H9 (cell line): ENCODE data around the gene TUBA1A. TPM values are rescaled to one million over a fixed set of nuclear protein-coding genes. Genes with fewer than 3 reads are reported as not detected.
A peak's percentile ranks its signal among the peaks of the same experiment; 100 is the strongest.

Experiments
- DNase-seq: peaks from one replicate; pipeline ENCODE4 v3.0.0-alpha.2; 2017
- H2AFZ ChIP-seq: one replicate; pipeline ENCODE4 v1.6.1; 2013; ENCODE audit warnings: mild to moderate bottlenecking, low read length, control low read depth, moderate library complexity
- H2AK5ac ChIP-seq: 2 replicates; pipeline ENCODE4 v1.6.1; 2013; ENCODE audit warnings: low read length, control low read depth, mixed read lengths; ENCODE audit not compliant: insufficient read length
- H2BK120ac ChIP-seq: one replicate; pipeline ENCODE4 v1.6.1; 2013; ENCODE audit warnings: low read depth, mild to moderate bottlenecking, low read length, control low read depth, inconsistent platforms; ENCODE audit not compliant: poor library complexity, severe bottlenecking
- H2BK12ac ChIP-seq: 2 replicates; pipeline ENCODE4 v1.6.1; 2013; ENCODE audit warnings: low read length, control low read depth, mixed read lengths, low read depth; ENCODE audit not compliant: insufficient read length
- H2BK15ac ChIP-seq: 2 replicates; pipeline ENCODE4 v1.6.1; 2013; ENCODE audit warnings: low read depth, low read length, control low read depth
- H2BK20ac ChIP-seq: one replicate; pipeline ENCODE4 v1.6.1; 2013; ENCODE audit warnings: low read depth, mild to moderate bottlenecking, low read length, control low read depth, inconsistent platforms; ENCODE audit not compliant: poor library complexity, severe bottlenecking
- H2BK5ac ChIP-seq: 2 replicates; pipeline ENCODE4 v1.6.1; 2013; ENCODE audit warnings: low read length, control low read depth, mixed read lengths; ENCODE audit not compliant: insufficient read length
- H3K14ac ChIP-seq: 2 replicates; pipeline ENCODE4 v1.6.1; 2013; ENCODE audit warnings: low read length, control low read depth; ENCODE audit not compliant: insufficient read depth
- H3K18ac ChIP-seq: 2 replicates; pipeline ENCODE4 v1.6.1; 2013; ENCODE audit warnings: low read depth, mild to moderate bottlenecking, mixed read lengths, low read length, control low read depth; ENCODE audit not compliant: insufficient read length
- H3K23ac ChIP-seq: 2 replicates; pipeline ENCODE4 v1.6.1; 2013; ENCODE audit warnings: low read length, control low read depth, mixed read lengths, low read depth; ENCODE audit not compliant: insufficient read length
- H3K23me2 ChIP-seq: 2 replicates; pipeline ENCODE4 v1.6.1; 2013; ENCODE audit warnings: low read depth, mild to moderate bottlenecking, mixed read lengths, low read length, control low read depth; ENCODE audit not compliant: insufficient read length, poor library complexity, severe bottlenecking
- H3K27ac ChIP-seq: 2 replicates; pipeline ENCODE4 v1.5.1; 2013; ENCODE audit warnings: low read length, control low read depth, mixed read lengths, low read depth; ENCODE audit not compliant: insufficient read length
- H3K27me3 ChIP-seq: 2 replicates; pipeline ENCODE4 v1.6.1; 2013; ENCODE audit warnings: low read length, control low read depth, inconsistent platforms; ENCODE audit not compliant: insufficient read depth
- H3K4ac ChIP-seq: 2 replicates; pipeline ENCODE4 v1.6.1; 2013; ENCODE audit warnings: low read depth, mild to moderate bottlenecking, control low read depth, inconsistent platforms, low read length, moderate library complexity
- H3K4me1 ChIP-seq: 2 replicates; pipeline ENCODE4 v1.6.1; 2013; ENCODE audit warnings: low read length, control low read depth, inconsistent platforms; ENCODE audit not compliant: insufficient read depth
- H3K4me2 ChIP-seq: 2 replicates; pipeline ENCODE4 v1.6.1; 2013; ENCODE audit warnings: low read length, control low read depth, mixed read lengths; ENCODE audit not compliant: insufficient read length, insufficient read depth
- H3K56ac ChIP-seq: 2 replicates; pipeline ENCODE4 v1.6.1; 2013; ENCODE audit warnings: low read depth, mild to moderate bottlenecking, mixed read lengths, low read length, control low read depth; ENCODE audit not compliant: insufficient read length
- H3K79me1 ChIP-seq: 2 replicates; pipeline ENCODE4 v1.6.1; 2013; ENCODE audit warnings: low read depth, mild to moderate bottlenecking, moderate library complexity, low read length, control low read depth, inconsistent platforms; ENCODE audit not compliant: insufficient read depth, poor library complexity, severe bottlenecking
- H3K79me2 ChIP-seq: 2 replicates; pipeline ENCODE4 v1.6.1; 2013; ENCODE audit warnings: low read length, control low read depth, inconsistent platforms; ENCODE audit not compliant: insufficient read depth
- H3K9ac ChIP-seq: 2 replicates; pipeline ENCODE4 v1.6.1; 2013; ENCODE audit warnings: low read length, control low read depth, mixed read lengths; ENCODE audit not compliant: insufficient read length; ENCODE audit errors: extremely low read depth
- H3K9me3 ChIP-seq: one replicate; pipeline ENCODE4 v1.6.1; 2013; ENCODE audit warnings: low read depth, low read length, inconsistent platforms; ENCODE audit not compliant: control insufficient read depth
- H3T11ph ChIP-seq: one replicate; pipeline ENCODE4 v1.6.1; 2013; ENCODE audit warnings: mild to moderate bottlenecking, low read length, control low read depth, inconsistent platforms
- H4K20me1 ChIP-seq: one replicate; pipeline ENCODE4 v1.6.1; 2013; ENCODE audit not compliant: control insufficient read depth, insufficient read length, insufficient read depth
- H4K5ac ChIP-seq: 2 replicates; pipeline ENCODE4 v1.6.1; 2013; ENCODE audit warnings: low read depth, mild to moderate bottlenecking, mixed read lengths, low read length, control low read depth; ENCODE audit not compliant: insufficient read length
- H4K8ac ChIP-seq: replicated peaks from 2 replicates; pipeline ENCODE4 v1.6.1; 2013; ENCODE audit warnings: low read length, control low read depth, mixed read lengths, low read depth; ENCODE audit not compliant: insufficient read length
- H4K91ac ChIP-seq: 2 replicates; pipeline ENCODE4 v1.6.1; 2013; ENCODE audit warnings: low read depth, mild to moderate bottlenecking, moderate library complexity, mixed read lengths, low read length, control low read depth; ENCODE audit not compliant: insufficient read length
- H3K27ac Mint-ChIP-seq, 3 experiments: 2 replicates in 2 of 3; 3 replicates in 1 of 3; pipeline ENCODE4 v1.8.0; 2020 to 2021; ENCODE audit warnings: mixed read lengths in 3 of 3, mild to moderate bottlenecking in 1 of 3, moderate library complexity in 1 of 3
- H3K27me3 Mint-ChIP-seq: 2 replicates; pipeline ENCODE4 v1.8.0; 2021; ENCODE audit warnings: low read depth, mild to moderate bottlenecking, moderate library complexity, mixed read lengths
- H3K36me3 Mint-ChIP-seq, 3 experiments: 2 replicates in 2 of 3; 3 replicates in 1 of 3; pipeline ENCODE4 v1.8.0; 2020 to 2021; ENCODE audit warnings: low read depth in 3 of 3, mixed read lengths in 3 of 3; ENCODE audit not compliant: insufficient read depth in 1 of 3
- H3K4me1 Mint-ChIP-seq, 2 experiments: 2 replicates each; pipeline ENCODE4 v1.8.0; 2020; ENCODE audit warnings: mixed read lengths in 2 of 2
- H3K4me3 Mint-ChIP-seq, 2 experiments: 2 replicates in 1 of 2; 3 replicates in 1 of 2; pipeline ENCODE4 v1.8.0; 2020 to 2021; ENCODE audit warnings: mild to moderate bottlenecking in 2 of 2, mixed read lengths in 2 of 2, moderate library complexity in 1 of 2
- H3K9me3 Mint-ChIP-seq, 2 experiments: 2 replicates in 1 of 2; 3 replicates in 1 of 2; pipeline ENCODE4 v1.8.0; 2020; ENCODE audit warnings: mild to moderate bottlenecking in 2 of 2, mixed read lengths in 2 of 2, moderate library complexity in 1 of 2
- CTCF ChIP-seq: fragments of 200-600 bp; sonication (generic); conservative IDR thresholded peaks from 3 replicates; pipeline ENCODE4 v1.8.0; 2021; ENCODE audit warnings: antibody characterized with exemption, mild to moderate bottlenecking
- WGBS: extraction: QIAGEN DNeasy Blood & Tissue Kit; methylation state at CpG from one replicate; pipeline ENCODE4 v1.1.7; 2013; ENCODE audit warnings: missing lambda C conversion rate, low lambda C conversion rate, mixed read lengths; ENCODE audit not compliant: insufficient read length; ENCODE audit errors: extremely low coverage; 5-methylcytosine and 5-hydroxymethylcytosine counted together
- total RNA-seq: library from RNA; stranded (reverse); gene quantifications from 2 replicates; pipeline ENCODE4 v1.2.1, GENCODE V29; 2021

Gene TUBA1A
- total RNA-seq, 1 experiment from 2014 or later: 149 TPM

- peak overlapping the region; percentile 14 for H2AFZ ChIP-seq
- H3K9ac ChIP-seq: no peak overlapping the region
- H3K9me3 Mint-ChIP-seq: no peaks in the 10 kb centered on the region
- H3K4me1 Mint-ChIP-seq: no peaks in the 10 kb centered on the region; a peak in 1 of 4 replicates
- H3K14ac ChIP-seq: no peak overlapping the region
- DNase-seq: no peak
- no peak overlapping the region for H3K27ac Mint-ChIP-seq
- no peak overlapping the region for H3K18ac ChIP-seq
- no peak overlapping the region for H3T11ph ChIP-seq
- no peak overlapping the region for H2BK5ac ChIP-seq
- H4K91ac ChIP-seq: peak overlapping the region; percentile 75
- no peak overlapping the region for H4K5ac ChIP-seq
- no peak overlapping the region for H3K4ac ChIP-seq
- no peaks in the 10 kb centered on the region for H3K27me3 Mint-ChIP-seq
- no peak overlapping the region for H2BK12ac ChIP-seq
- no peak overlapping the region for H2AK5ac ChIP-seq
- WGBS: no CpG with 5 or more reads among the region's 12 CpGs
- no peaks in the 10 kb centered on the region for H3K79me2 ChIP-seq
- H3K4me2 ChIP-seq: no peak overlapping the region
- H3K4me1 ChIP-seq: no peaks in the 10 kb centered on the region
- H3K23ac ChIP-seq: no peak overlapping the region
- H4K20me1 ChIP-seq: no peaks in the 10 kb centered on the region
- H2BK15ac ChIP-seq: no peak overlapping the region
- no peak overlapping the region for H4K8ac ChIP-seq
- no peaks in the 10 kb centered on the region for H3K36me3 Mint-ChIP-seq
- H2BK20ac ChIP-seq: no peak overlapping the region
- peaks cover 2% of the 10 kb centered on the region for H3K23me2 ChIP-seq
- no peak overlapping the region for H3K4me3 Mint-ChIP-seq
- TF ChIP-seq CTCF: no peak
- no peaks in the 10 kb centered on the region for H3K79me1 ChIP-seq
- H3K27me3 ChIP-seq: no peaks in the 10 kb centered on the region
- H3K56ac ChIP-seq: no peak overlapping the region
- H2BK120ac ChIP-seq: no peak overlapping the region
- H3K27ac ChIP-seq: no peak overlapping the region
- no peaks in the 10 kb centered on the region for H3K9me3 ChIP-seq
Measured at GRCh38 chr12:49208676-49209075, 19.8 kb upstream of the TUBA1A start.
